HG03469 (cell line): ENCODE data around the gene ATP2B2.

Source experiments
- ATAC-seq: cut with Tn5 transposase; IDR thresholded peaks from one replicate; pipeline ENCODE4 v1.9.1; 2021; ENCODE audit warnings: mild to moderate bottlenecking, moderate library complexity, moderate number of reproducible peaks; ENCODE audit not compliant: unreplicated experiment

ATP2B2 gene

DNA sequence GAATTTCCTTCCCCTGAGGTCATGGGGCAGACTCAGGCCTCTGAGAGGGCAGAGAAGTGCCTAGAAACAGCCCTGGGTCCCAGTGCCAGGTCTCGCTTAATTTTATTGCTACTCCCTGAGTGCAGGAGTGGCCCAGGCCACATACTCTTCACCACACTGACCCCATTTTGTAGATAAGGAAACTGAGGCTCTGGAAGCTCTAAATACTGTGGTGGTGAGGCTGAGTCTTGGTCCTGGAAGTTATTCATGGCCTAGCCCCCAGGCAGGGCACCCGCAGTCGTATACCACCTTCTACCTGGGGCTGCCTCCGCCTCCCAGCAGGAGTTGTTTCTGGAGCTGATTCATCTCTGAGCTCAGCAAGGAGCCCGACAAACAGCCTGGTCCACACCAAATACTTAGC is 9.8 kb downstream of the ATP2B2 start:
- no peak for ATAC-seq

GRCh38 chr3:10495003-10495402 is 10.4 kb downstream of the ATP2B2 start:
- ATAC-seq = no peak

DNA sequence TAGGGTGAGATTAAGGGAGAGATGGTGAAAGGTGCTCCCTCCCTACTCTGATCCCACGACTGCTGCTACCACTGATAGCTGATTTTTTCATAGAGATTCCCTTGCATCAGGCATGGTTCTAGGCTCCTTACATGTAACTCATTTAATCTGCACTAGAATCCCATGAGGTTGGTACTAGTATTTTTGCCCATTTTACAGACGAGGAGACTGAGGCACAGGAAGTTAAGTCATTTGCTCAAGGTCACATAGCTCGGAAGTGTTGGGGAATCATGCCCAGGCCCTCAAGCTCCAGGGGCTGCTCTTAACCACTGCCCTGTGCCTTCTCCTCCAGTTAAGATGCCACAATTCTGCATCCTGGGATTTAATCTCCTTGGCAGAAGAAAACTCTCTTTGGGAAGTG is 11.2 kb downstream of the ATP2B2 start:
- no peak for ATAC-seq

DNA sequence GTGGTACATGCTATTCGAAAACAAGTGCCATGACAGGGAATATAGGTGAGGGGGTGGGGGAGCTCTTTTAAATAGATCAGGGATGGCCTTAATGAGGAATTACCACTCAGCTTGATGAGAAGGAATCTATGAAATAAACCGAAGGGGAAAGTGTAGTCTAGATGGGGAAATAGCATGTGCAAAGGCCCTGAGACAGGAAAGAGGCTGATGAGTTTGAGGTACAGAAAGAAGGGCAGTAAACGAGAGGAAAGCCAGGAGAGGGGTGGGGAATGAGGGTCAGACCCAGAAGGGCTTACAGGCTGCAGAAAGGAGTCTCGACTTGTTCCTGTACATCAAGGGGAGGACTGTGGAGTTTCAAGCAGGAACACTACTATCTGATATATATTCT is 12.2 kb downstream of the ATP2B2 start:
- ATAC-seq = no peak

DNA sequence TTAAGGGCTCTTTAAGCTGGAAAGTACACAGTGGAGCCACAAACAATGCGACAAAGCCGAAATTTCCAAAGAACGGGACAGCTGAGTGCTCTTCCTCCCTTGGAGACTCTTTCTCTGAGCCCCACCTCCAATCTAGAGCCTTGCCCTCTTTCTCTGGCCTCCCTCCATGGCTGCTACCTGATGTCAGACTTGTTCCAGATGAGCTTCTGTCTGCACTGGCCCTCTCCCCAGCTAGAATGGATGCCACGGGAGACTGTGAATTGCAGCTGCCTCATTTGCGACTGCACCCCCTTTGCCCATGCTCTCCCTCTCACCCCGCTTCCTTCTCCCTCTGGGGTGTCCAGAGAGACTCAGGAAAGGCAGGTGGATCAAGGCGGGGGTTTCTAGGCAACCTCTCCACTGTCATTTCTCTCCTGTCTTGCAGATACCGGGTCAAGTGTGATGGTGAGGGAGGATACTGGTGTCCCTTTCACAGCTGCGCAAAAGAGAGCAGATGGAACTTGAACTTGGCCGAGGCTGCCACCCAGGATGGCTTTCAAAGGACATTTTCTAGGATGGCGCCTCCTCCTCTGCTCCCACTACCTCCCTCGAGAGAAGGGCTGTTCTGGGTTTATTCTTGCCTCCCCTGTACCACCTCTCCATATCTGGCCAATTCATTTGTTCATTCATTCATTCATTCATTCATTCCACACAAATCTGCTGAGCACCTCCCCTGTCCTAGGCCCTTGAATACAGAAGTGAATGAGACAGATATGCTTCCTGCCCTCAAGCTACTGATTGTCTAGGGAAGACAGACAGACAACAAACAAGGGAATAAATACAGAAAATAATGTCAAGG is 12.8 kb downstream of the ATP2B2 start:
- ATAC-seq = no peak

DNA sequence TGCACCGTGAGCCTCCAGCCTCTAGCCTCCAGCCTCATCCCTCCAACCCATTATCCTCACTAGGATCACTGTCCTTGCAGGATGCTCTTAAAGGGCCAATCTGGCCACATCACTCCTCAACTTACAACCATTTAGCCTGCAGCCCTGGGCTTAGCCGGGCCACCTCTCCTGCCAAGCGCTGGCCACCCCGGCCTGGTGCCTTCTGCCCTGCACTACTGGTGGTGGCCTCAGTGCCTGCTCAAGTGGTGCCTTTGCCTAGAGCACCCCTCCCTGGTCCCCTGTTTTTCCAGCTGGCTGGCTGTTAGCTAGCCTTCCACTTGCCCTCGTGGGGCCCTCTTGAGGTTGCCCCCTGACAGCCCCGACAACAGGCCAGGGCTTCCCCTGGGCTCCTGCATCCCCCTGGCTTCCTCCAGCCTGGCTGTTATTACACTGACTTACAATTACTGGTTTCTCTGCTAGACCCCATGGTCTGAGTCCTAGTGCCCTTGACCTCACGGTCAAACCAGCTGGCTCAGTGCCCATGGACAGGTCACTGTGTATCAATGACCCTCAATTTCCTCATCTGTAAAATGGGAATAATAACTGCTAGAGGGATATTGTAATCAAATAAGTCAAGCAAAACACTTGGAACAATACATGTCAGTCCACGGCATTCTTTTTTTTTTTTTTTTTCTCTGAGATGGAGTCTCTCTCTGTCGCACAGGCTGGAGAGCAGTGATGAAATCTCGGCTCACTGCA is 15.5 kb downstream of the ATP2B2 start:
- no peak for ATAC-seq

DNA sequence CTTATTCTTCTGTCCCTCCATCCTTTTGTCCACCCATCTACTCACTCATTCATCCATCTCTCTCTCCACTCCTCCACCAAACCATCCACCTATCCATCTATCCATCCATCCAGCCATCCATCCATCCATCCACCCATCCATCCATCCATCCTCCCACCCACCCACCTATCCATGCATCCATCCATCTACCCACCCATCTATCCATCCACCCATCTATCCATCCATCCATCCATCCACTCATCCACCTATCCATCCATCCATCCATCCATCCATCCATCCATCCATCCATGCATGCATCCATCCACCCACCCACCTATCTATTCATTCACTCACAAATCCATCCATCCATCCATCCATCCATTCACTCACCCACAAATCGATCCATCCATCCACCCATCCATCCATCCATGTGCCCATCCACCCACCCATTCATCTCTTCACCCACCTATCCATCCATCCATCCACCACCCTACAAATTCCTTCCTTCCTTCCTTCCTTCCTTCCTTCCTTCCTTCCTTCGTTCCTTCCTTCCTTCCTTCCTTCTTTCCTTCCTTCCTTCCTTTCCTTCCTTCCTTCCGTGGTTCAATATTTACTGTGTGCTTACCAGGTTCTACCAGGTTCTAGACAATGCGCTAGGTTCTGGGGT is 17.3 kb downstream of the ATP2B2 start:
- ATAC-seq = no peak

DNA sequence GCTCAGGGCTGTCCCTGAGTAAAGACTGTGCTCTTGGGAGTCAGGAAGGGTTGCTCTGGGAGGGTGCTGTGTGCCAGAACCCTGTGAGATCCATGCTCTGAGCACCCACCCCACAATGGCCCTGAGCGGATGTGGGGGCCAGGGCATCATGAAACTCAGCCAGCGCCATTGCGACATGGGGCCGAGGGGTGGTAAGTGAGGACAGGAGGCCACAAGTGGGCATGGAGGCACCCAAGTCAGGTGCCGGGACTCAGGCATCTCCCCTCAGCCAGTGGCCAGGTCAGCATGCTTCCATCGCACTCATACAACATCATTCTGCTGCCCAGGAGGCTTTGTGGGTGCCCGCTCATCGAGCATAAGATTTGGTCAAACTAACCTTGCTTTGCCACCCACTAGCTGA is 19.6 kb downstream of the ATP2B2 start:
- ATAC-seq = no peak

DNA sequence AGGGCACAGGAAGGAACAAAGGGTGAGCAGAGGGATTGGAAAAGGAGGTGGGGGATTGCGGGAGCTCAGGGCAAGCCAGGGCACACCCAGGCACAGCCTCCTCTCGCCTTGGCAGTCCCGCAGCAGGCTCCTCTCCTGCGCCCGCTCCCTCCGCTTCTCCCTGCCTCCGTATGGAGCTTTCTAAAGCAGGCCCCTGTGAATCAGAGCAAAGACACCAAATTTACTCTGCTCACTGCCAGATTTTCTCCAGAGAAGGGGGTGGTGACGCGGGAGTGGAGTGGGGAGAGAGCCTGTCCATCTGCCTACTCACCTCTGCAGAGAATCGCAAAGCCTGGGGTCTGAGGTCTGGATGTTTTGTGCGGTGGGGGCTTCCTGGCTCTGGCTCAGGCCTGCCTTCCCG is 20.0 kb downstream of the ATP2B2 start:
- ATAC-seq = no peak

GRCh38 chr3:10484709-10485108 is 20.7 kb downstream of the ATP2B2 start:
- ATAC-seq = no peak

GRCh38 chr3:10483686-10484345 is 21.6 kb downstream of the ATP2B2 start:
- no peak for ATAC-seq

DNA sequence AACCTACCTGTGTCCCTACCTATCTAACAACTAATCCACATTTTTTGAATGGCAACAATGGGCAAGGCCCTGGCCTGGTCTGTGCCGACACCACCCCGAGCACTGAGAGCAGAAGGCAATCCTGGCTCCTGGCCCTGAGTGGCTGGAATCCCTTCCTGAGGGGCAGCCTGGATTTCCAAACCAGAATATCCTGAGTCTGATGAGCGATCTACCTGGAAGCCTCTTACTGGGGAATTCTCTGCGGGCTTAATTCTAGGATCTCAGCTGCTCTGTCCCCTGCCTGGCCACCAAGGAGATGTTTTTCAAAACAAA is 22.1 kb downstream of the ATP2B2 start:
- ATAC-seq = no peak

DNA sequence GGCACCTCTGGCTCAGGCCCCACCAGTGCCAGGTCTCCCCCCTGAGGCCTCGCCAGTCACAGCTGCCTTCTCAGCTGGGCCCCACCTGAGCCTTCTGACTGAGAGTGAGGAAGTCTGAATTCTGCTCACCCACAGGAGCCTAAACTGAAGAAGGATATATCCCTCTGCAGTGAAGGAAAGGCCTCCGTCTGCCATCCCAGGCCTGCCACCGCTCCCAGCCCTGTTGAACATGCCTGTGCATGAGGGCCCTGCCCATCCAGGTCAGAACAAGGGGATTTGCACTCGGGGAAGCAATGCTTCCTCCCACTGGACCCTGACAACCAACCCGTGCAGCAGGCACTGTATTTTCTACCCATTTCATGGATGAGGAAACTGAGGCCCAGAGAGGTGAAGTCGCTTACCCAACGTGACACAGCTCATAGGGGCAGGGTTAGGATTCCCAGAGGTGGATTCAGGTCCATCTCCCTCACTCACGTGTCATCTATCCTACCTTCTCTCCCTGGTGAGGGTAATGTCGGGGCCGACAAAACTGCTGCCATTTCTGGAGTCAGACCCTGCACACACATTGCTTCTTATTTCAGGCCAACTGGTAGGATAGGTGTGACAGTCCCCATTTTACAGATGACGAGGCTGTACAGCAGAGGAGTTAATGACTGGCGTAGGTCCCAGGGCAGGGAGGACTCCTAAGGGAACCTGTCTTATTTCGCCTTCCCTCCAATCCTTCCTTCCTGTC is 22.6 kb downstream of the ATP2B2 start:
- ATAC-seq = no peak

- no peak for ATAC-seq
Observed at GRCh38 chr3:10480871-10481378, 24.5 kb downstream of the ATP2B2 start.

DNA sequence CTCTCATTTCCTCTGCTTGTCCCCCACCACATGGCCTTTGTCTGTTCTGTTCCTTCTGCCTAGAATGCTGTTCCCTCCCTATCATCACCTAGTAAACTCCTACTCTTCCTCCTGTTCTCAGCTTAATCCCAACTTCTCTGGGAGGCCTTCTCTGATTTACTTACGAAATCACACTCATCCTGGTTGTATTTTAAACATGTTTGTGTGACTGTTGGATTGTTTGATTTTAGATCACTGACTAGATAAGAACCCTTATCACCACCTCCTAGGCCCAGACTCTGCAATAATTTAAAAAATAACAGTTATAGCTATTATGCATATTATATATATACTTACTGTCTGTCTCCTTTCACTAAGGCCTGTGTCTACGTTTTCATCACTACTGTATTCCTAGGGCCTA is 26.1 kb downstream of the ATP2B2 start:
- no peak for ATAC-seq

DNA sequence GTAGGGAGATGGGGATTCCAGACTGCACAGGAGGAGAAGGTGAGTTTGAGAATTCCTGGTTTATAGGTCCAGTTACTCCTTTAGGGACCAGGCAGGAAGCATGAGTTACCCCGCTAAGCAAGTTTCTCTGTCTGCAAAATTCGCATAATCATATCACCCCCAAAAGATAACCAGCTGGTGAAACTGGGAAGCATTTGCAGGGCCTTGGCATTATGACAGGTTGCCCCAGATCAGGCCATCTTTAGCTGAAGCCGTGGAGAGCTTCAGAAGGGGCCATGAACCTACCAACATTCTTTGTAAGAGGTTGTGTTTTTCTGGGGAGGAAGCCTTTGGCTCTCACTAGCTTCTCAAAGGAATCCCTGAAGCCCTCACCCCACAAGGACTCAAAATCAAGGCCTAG is 29.4 kb downstream of the ATP2B2 start:
- ATAC-seq = no peak

- ATAC-seq = no peak
Observed at GRCh38 chr3:10474847-10475246, 30.5 kb downstream of the ATP2B2 start.

GRCh38 chr3:10474275-10474646 is 31.1 kb downstream of the ATP2B2 start:
- no peak for ATAC-seq

DNA sequence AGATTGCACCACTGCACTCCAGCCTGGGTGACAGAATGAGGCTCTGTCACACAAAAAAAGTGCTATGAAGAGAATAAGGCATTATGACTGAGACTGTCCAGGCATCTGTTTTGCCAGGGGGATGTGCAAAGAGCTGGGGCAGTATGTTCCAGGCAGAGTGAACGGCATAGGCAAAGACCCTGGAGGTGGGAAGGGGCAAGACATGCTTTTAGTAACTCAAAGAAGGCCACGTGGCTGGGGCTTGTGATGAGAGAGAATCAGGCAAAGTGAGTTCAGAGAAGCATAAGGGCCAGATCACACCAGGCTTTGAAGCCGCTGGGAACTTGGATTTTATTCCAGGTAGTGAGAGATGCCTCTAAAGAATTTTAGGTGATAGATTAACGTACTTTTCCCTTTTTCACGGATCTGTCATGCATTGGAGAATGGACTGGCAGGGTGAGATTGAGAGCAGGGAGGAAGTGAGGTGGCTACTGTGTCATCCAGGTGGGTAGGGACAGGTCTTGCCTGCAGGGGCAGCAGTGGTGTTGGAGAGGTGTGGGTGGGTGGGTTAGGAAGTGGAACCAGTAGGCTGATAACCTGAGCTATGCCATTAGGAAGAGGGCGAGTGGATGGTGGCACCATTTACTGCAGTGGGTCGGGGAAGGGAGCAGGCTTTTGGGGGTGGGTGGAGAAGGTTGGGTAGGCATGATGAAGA is 31.7 kb downstream of the ATP2B2 start:
- no peak for ATAC-seq

DNA sequence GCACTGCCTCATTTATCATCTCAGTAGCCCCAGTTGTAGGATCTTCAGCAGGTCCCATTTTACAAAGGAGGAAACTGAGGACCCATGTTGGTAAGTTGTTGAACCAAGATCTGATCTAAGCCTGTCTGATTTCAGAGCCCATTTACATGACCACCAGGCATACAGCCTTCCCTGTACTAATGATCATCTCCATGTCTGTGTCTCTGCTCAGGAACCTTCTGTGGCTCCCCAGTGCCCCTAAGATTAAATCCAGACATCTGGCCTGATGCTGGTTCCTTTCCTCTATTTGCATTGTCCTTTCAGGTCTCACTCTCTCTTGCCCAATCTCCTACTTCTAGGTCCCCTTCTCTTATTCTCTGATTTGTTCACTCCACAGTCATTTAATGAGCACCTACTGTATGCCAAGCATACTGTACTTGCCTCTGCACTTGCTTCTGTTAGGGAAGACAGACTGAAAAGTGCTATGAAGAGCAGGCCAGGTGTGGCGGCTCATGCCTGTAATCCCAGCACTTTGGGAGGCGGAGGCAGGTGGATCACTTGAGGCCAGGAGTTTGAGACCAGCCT is 32.4 kb downstream of the ATP2B2 start:
- ATAC-seq = no peak
